ENCODE results near the gene ZNF718.

DNA sequence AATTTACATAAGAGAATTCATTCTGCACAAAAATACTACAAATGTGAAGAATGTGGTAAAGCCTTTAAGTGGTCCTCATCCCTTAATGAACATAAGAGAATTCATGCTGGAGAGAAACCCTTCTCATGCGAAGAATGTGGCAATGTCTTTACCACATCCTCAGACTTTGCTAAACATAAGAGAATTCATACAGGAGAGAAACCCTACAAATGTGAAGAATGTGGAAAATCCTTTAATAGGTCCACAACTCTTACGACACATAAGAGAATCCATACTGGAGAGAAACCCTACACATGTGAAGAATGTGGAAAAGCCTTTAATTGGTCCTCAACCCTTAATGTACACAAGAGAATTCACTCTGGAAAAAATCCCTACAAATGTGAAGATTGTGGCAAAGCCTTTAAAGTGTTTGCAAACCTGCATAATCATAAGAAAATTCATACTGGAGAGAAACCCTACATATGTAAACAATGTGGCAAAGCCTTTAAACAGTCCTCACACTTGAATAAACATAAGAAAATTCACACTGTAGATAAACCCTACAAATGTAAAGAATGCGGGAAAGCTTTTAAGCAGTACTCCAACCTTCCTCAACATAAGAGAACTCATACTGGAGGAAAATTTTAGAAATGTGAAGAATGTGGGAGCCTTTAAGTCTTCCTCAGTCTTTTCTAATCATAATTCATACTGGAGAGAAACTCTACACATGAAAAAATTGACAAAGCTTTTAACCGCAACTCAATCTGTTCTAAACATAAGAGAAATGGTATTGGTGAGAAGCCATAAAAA lies 37.4 kb downstream of the ZNF718 start:
- TF ChIP-seq POLR2AphosphoS5 (IDR thresholded peaks at IDR 0.05) (no peak), SMC3 (conservative IDR thresholded peaks at IDR 0.05; ENCODE audit: poor library complexity) (no peak), CTCF (IDR thresholded peaks at IDR 0.05; ENCODE audit: poor library complexity, severe bottlenecking) (no peak), EP300 (conservative IDR thresholded peaks at IDR 0.05; ENCODE audit: poor library complexity, severe bottlenecking) (no peak), EZH2 (IDR thresholded peaks at IDR 0.05; ENCODE audit: borderline replicate concordance, insufficient read depth, low read length, poor library complexity, severe bottlenecking) (no peak), MXI1 (conservative IDR thresholded peaks at IDR 0.05; ENCODE audit: poor library complexity, severe bottlenecking) (no peak), REST (IDR thresholded peaks at IDR 0.05; ENCODE audit: borderline replicate concordance) (no peak), TAF1 (IDR thresholded peaks at IDR 0.05; ENCODE audit: low read depth) (no peak)
